Adrenal gland (tissue), 12 donors: ENCODE data around the gene GPR137C. TPM values are rescaled to one million over a fixed set of nuclear protein-coding genes. Genes with fewer than 3 reads are reported as not detected.

Experiments
- DNase-seq, 7 donors: peaks; one replicate each; pipeline ENCODE4 v3.0.0-alpha.2; 2019 to 2020
- H3K27ac ChIP-seq, 5 donors: fragments of 200-600 bp; sonication (generic) in 4 of 5; 1 replicate in 3 of 5; 2 replicates in 2 of 5; pipeline versions ENCODE4 v1.5.1 to v1.8.0; 2016 to 2020; ENCODE audit warnings: mild to moderate bottlenecking in 1 of 5
- H3K27me3 ChIP-seq: fragments of 200-600 bp; 2 replicates; pipeline ENCODE4 v1.8.0; 2021
- H3K36me3 ChIP-seq, 2 donors: fragments of 200-600 bp; replicated peaks in 1 of 2; 1 replicate in 1 of 2; 2 replicates in 1 of 2; pipeline versions ENCODE4 v1.5.1 to v1.8.0; 2018 to 2022
- H3K4me1 ChIP-seq, 2 donors: fragments of 200-600 bp; replicated peaks in 1 of 2; 1 replicate in 1 of 2; 2 replicates in 1 of 2; pipeline versions ENCODE4 v1.5.1 to v1.8.0; 2018 to 2021
- H3K4me3 ChIP-seq, 4 donors: fragments of 200-600 bp; sonication (generic) in 3 of 4; one replicate each; pipeline ENCODE4 v1.5.1; 2016 to 2018
- H3K9me3 ChIP-seq, 3 donors: fragments of 200-600 bp; sonication (generic) in 1 of 3; replicated peaks in 1 of 3; 1 replicate in 2 of 3; 2 replicates in 1 of 3; pipeline versions ENCODE4 v1.5.1 to v1.8.0; 2016 to 2021
- CTCF ChIP-seq, 6 experiments: fragments of 450-650 bp in 4 of 6; fragments of 200-600 bp in 2 of 6; sonication (generic) in 1 of 6; IDR thresholded peaks; 1 replicate in 5 of 6; 2 replicates in 1 of 6; pipeline versions ENCODE4 v1.5.1 to v1.8.0; 2016 to 2021; ENCODE audit warnings: antibody characterized with exemption in 6 of 6, mild to moderate bottlenecking in 2 of 6, moderate library complexity in 1 of 6
- POLR2A ChIP-seq, 2 donors: fragments of 450-650 bp; IDR thresholded peaks; one replicate each; pipeline ENCODE4 v1.6.1; 2017; ENCODE audit warnings: antibody characterized with exemption in 2 of 2, mild to moderate bottlenecking in 2 of 2, moderate library complexity in 1 of 2
- WGBS, 4 donors: extraction: QIAGEN DNeasy Blood & Tissue Kit in 2 of 4; methylation state at CpG; one replicate each; pipeline versions ENCODE4 v1.1.5 to v1.1.7; 2013 to 2017; 5-methylcytosine and 5-hydroxymethylcytosine counted together
- intact Hi-C, 2 donors: fragments of 100-400 bp; cut with DNase I; formaldehyde crosslinking; loops; one replicate each; pipeline versions ENCODE4 v1.14.1 to v1.15.0; 2022 to 2023
- polyA plus RNA-seq, 3 donors: library from polyadenylated mRNA; stranded (reverse); fragments of 200-250 nt in 2 of 3; fragments of 350-450 nt in 1 of 3; fragmentation: Illumina TruSeq in 1 of 3; extraction: RNeasy Lipid Tissue Mini Kit (QIAGEN cat#74804) in 1 of 3; gene quantifications; one replicate each; pipeline ENCODE4 v1.2.3, GENCODE V29; 2013 to 2014
- total RNA-seq, 9 donors: library from RNA; depleted of rRNA in 4 of 9; stranded (reverse); fragments of >200 nt in 4 of 9; fragments of 120-200 nt in 1 of 9; fragmentation: NEBNext Ultra II Directional in 1 of 9; extraction: Animal tissue kit (Norgen Biotek cat#: 25700) in 1 of 9; gene quantifications; one replicate each; pipeline versions ENCODE4 v1.1.0 to v1.2.4, GENCODE V29; 2013 to 2023
- donor health status: healthy with polysubstance abuse.
- donor health status: Bipolar disorder and iron deficiency.
- donor health status: DM: yes; HTN: yes; CAD: no.
- donor health status: DM: no; HTN: no; CAD: no.
- donor health status: DM: no; HTN: no; CAD: no.
- donor health status: DM: yes; HTN: yes; CAD: no.

The GPR137C gene
- total and polyA plus RNA-seq, 12 donors = 0.09 to 2.8 (median 0.66) TPM

- Histone ChIP-seq H3K27ac (no peak overlapping the region), H3K27me3 (no peaks in the 10 kb centered on the region), H3K4me3 (no peak overlapping the region), H3K9me3 (no peaks in the 10 kb centered on the region), H3K4me1 (no peaks in the 10 kb centered on the region), H3K36me3 (peaks cover 2 to 28% of the 10 kb centered on the region in 2 donors)
- WGBS, 4 donors = 94 to 100% (median 96%) methylated on average over 1 of the region's 1 CpG
- DNase-seq = no peak
- intact Hi-C loops = no loop called here
- TF ChIP-seq POLR2A (IDR thresholded peaks at IDR 0.05) (no peak), CTCF (IDR thresholded peaks at IDR 0.05) (no peak)
Measured at GRCh38 chr14:52641745-52642144, 89.1 kb downstream of the GPR137C start.

GRCh38 chr14:52649511-52649910 is 96.9 kb downstream of the GPR137C start:
- TF ChIP-seq CTCF (IDR thresholded peaks at IDR 0.05) (no peak), POLR2A (IDR thresholded peaks at IDR 0.05) (no peak)
- H3K4me3 ChIP-seq = no peak overlapping the region
- 91 to 95% (median 94%) methylated on average over 1 of the region's 1 CpG for WGBS, 4 donors
- intact Hi-C loops = no loop called here
- H3K4me1 ChIP-seq = no peaks in the 10 kb centered on the region
- H3K36me3 ChIP-seq = peaks cover 0 to 30% of the 10 kb centered on the region in 2 donors
- no peaks in the 10 kb centered on the region for H3K27me3 ChIP-seq
- no peak overlapping the region for H3K27ac ChIP-seq
- no peak for DNase-seq
- no peaks in the 10 kb centered on the region for H3K9me3 ChIP-seq

DNA sequence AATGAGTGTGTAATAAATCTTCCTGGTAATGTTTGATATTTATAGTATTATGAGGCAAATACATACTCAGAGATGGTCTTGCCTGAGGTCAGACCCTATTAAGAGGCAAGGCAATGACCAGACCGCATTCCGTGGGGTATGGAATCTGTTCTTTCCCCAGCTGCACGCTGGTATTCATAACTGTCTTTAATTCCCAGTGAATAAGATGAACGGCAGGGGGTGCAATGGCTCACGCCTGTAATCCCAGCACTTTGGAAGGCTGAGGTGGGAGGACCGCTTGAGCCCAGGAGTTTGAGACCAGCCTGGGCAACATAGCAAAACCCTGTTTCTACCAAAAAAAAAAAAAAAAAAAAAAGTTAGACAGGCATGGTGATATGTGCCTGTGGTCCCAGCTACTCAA is 98.1 kb downstream of the GPR137C start:
- intact Hi-C loops = no loop called here
- Histone ChIP-seq H3K27me3 (no peaks in the 10 kb centered on the region), H3K4me1 (no peaks in the 10 kb centered on the region), H3K9me3 (no peaks in the 10 kb centered on the region), H3K4me3 (no peak overlapping the region), H3K27ac (no peak overlapping the region), H3K36me3 (peaks cover 0 to 21% of the 10 kb centered on the region in 2 donors)
- TF ChIP-seq CTCF (IDR thresholded peaks at IDR 0.05) = no peak
- TF ChIP-seq POLR2A (IDR thresholded peaks at IDR 0.05) = no peak
- no peak for DNase-seq
- WGBS, 4 donors = 86 to 96% (median 92%) methylated on average over 6 of the region's 6 CpGs

DNA sequence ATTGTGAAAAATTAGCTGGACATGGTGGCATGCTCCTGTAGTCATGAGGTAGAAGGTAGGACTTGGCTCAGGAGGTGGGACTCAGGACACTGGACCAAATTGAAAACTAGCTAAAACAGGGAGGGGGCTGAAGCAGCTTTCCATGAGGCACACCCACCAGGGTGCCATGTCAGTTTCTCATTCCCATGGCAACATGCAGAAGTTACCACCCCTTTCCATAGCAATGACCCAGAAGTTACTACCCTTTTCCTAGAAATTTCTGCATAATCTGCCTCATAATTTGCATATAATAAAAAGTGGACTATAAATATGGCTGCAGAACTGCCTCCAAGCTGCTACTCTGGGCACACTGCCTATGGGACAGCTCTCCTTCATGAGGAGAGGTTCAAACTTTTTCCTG is 104.3 kb downstream of the GPR137C start:
- H3K9me3 ChIP-seq = no peaks in the 10 kb centered on the region
- no peaks in the 10 kb centered on the region for H3K4me1 ChIP-seq
- intact Hi-C loops = no loop called here
- H3K4me3 ChIP-seq = no peak overlapping the region
- TF ChIP-seq POLR2A (IDR thresholded peaks at IDR 0.05) (no peak), CTCF (IDR thresholded peaks at IDR 0.05) (no peak)
- DNase-seq = no peak
- H3K27ac ChIP-seq = no peak overlapping the region
- H3K36me3 ChIP-seq = peaks cover 0 to 12% of the 10 kb centered on the region in 2 donors
- no peaks in the 10 kb centered on the region for H3K27me3 ChIP-seq
